Epidermal melanocyte (primary cell): ENCODE data around the gene ANXA8L1.
"Not testable (repeated sequence)": the region's sequence is repeated elsewhere in the genome, so short reads cannot be mapped to it uniquely, and the experiment has no call there.

Source experiments
- DNase-seq: peaks from one replicate; pipeline ENCODE4 v3.0.0; 2011; ENCODE audit warnings: low spot score; ENCODE audit not compliant: insufficient read length

The ANXA8L1 gene

DNA sequence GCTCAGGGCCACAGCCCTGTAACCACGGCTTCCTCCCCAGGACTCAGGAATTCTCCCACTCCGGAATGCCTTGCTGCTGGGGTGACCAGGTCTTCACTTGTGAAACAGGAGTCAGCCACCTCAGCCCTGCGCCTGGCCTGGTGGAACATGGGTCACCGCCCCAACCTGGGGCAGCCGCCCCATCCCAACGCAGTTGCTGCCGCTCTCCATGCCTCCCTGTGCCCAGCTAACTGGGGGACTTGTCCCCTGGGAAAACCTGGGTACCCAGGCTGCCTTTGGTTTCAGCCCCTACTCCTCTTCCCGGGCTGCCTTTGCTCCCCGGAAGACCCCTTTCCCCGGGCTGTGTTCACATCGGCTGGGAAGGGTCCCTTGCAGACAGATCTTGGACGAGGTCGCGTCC lies 22.2 kb downstream of the ANXA8L1 start:
- not testable (repeated sequence) for DNase-seq

DNA sequence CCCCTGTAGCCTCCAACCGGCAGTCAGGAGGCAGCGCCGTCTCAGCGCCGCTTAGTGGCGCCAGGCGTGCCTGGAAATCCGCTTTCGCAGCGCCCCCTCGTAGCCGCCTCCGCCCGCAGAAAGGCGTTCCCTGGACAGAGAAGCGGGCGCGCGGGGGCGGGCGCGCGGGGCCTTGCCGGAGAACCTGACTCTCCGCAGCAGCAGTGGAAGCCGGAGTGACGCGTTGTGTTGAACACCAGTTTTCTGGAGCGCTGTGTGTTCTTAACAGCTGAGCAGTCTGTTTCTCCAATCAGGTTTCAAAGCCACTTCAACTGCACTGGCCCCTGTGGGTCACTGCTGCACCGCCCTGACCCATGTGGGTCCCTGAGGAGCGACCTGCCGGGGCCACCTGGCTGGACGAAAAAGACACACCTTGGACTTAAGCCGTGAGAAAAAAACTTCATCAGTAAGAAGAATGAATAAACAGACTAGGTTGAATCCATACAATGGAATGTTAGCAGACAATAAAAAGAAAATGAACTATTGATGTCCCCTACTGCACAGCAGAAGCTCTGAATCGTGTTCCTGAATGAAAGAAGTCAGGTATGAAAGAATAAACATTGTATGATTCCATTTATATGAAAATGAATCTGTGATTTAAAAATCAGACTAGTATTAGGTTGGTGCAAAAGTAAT lies 22.8 kb downstream of the ANXA8L1 start:
- not testable (repeated sequence) for DNase-seq

DNA sequence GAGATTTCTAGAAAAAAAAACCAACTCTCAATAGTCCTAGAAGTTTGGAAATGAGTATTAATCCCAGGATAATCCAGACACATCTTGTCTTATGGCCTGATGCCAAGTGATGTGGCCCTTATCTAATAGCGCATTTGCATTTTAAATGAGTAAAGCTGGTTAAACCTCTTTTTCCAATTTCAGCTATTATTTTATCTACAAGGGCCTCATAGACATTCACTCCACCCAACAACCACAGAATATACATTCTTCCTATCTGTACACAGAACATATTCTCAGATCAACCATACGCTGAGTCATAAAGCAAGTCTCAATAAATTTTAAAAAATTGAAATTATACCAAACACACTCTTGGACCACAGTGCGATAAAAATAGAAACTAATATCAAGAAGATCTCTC lies 34.0 kb downstream of the ANXA8L1 start:
- DNase-seq = not testable (repeated sequence)

GRCh38 chr10:46411123-46411522 lies 35.5 kb downstream of the ANXA8L1 start:
- DNase-seq = not testable (repeated sequence)

DNA sequence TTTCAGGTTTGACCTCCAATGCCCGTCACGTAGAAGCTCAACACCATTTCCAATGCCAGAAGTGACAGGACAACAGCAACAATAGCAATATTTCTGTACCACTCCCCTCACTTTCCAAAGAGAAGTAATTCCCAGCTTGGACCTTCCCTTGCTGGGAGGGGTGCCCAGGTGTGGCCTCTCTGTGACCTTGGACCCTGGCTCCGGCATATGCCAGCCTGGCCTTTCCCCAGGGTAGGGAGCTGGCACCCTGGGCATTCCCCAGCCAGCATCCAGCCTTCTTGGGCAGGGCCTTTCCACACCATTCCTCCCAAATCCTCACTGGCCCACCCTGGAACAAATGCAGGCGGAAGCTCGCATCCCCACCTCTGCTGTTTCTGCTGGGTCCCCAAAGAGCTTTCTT lies 37.1 kb downstream of the ANXA8L1 start:
- DNase-seq = not testable (repeated sequence)

- DNase-seq = not testable (repeated sequence)
These were observed 39.7 kb downstream of the ANXA8L1 start for GRCh38 chr10:46415291-46415690.

- not testable (repeated sequence) for DNase-seq
These were observed 42.7 kb downstream of the ANXA8L1 start for GRCh38 chr10:46418283-46418682.

DNA sequence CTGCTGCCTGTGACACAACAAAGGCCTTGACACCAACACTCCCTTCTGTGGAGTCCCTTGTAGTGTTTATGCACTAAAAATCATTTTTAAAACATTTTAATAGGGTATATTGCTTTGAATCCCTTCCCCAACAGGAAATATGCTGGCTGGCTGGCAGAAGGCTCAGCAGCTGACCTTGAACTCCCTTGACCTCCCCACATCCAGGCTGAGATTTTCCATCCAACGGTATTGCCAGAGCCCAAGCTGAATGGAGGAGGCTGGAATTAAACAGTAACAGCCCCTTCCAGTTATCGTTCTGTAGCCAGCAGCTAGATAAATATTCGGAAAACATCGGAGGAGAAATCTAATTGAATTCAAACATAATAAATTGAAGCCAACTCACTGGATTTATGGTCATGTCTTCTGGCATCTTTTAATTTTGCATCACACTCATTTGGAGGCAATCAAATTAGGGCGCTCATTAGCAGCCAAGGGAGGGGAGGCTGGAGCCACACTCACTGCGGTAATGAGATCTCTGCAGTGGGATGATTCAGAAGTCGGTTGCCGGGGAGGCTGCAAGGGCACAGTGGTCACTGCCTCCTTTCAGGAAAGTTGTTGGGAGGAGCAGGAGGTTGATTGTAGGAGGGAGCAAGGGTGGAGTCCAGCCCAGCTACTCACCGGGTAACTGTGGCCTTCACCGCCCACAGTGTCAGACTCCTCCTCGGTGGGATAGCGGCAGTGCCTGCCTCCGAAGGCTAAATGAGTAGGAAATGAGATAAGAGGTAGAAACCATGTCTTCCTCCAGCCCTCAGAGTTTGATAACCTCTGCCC lies 44.2 kb downstream of the ANXA8L1 start:
- DNase-seq = not testable (repeated sequence)

DNA sequence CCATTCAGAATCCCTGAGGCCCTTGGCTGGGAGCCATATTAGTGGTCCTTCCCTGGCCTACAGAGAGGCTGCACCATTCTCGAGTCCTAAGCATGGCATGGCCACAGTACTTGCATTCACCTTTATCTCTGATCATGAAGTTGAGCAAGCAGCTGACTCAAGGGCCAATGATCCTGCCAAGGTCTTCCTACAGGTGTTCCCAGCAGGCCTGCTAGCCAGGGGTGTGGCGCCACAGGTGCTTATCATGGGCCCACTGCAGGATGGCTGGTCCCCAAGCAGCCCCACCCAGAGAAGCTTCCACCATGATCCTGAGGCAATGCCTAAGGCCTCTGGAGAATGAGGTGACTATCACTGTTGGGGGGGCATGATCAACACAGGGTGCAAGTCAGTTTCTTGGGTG lies 48.0 kb downstream of the ANXA8L1 start:
- DNase-seq = not testable (repeated sequence)

GRCh38 chr10:46440942-46441341 lies 65.4 kb downstream of the ANXA8L1 start:
- DNase-seq = not testable (repeated sequence)
